Measurements from ENCODE around the gene XPO1.

DNA sequence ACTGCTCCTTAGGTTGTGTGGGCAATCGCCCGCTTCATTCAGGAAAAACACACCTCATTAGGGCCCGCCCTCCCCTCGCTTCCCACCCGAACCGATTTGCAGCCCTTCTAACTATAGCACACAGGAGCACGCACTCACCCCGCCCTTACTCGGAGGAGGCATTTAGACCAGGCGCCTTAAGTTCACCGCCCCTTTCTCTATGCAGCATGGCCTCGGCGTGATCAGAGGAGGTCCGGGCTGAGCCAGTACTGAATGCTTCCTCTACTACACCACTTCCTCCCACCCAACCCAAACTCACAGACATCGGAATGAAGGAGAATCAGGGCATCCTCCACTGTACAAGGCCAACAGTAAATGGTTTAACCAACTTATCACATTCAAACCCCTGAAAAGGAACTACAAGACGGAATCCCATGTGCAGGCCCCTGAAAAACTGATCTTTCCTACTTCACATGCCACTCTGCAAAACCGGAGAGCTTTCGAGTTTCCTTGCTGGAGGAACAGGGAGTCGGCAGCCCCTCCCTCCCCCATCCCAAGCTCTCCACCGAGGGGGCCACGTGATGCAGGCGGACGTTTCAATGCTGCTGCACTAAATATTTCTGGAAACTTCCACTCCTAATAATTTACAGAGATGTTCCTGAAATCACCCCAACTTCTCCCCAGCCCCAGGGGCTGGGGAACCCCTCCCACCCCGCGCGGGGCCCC lies 1.4 kb downstream of the XPO1 start:
- TF ChIP-seq, protein P1, sequence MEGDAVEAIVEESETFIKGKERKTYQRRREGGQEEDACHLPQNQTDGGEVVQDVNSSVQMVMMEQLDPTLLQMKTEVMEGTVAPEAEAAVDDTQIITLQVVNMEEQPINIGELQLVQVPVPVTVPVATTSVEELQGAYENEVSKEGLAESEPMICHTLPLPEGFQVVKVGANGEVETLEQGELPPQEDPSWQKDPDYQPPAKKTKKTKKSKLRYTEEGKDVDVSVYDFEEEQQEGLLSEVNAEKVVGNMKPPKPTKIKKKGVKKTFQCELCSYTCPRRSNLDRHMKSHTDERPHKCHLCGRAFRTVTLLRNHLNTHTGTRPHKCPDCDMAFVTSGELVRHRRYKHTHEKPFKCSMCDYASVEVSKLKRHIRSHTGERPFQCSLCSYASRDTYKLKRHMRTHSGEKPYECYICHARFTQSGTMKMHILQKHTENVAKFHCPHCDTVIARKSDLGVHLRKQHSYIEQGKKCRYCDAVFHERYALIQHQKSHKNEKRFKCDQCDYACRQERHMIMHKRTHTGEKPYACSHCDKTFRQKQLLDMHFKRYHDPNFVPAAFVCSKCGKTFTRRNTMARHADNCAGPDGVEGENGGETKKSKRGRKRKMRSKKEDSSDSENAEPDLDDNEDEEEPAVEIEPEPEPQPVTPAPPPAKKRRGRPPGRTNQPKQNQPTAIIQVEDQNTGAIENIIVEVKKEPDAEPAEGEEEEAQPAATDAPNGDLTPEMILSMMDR (IDR thresholded peaks at IDR 0.05), result no peak
- peak; percentile 68 to 80 (median 70) for TF ChIP-seq POLR2AphosphoS5 (IDR thresholded peaks at IDR 0.05)

Measured in transverse colon (tissue), 4 donors.